Cerebellar cortex (tissue), 1 donor: ENCODE measurements around the gene CAPZB.

Experiments used
- DNase-seq: peaks from one replicate; pipeline ENCODE4 v3.0.0-alpha.2; 2015; ENCODE audit warnings: low spot score

CAPZB gene

DNA sequence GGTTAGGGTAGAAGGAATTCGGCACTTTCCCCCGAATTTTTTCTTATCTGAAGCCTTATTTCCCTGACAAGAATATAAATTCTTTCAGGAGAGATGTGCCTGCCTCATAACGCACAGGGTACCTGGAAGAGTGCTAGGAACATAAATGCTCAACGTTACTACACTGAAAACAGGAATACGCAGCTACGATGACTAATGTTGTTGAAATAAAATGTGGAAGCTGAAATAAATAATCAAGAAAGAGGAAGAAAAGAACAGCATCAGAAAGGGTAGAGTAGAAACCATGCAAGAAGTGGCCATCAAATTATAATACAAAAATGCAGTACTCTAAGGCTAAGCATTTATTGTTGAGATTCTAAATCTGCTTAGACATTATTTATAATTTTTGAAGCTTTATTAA lies 139.3 kb downstream of the CAPZB start:
- DNase-seq: no peak

DNA sequence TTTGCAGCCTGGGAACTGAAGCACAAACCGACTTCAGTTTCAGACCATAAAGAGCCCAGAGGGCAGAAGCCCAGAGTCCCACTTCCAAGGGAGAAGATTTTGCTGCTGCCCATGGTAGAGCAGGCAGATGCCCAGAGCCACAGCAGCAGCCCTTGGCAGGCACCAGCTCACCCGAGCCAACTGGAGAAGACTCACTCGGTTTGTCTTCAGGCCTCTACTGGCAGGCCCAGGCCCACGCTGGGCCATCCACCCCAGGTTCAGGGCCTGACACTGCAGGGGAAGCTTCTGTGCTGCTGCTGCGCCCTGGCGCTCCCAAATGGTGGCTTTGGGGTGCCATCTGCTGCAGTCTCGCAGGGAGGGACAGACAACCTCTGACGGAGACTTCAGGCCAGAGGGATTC lies 139.9 kb downstream of the CAPZB start:
- DNase-seq: peak; percentile 54

DNA sequence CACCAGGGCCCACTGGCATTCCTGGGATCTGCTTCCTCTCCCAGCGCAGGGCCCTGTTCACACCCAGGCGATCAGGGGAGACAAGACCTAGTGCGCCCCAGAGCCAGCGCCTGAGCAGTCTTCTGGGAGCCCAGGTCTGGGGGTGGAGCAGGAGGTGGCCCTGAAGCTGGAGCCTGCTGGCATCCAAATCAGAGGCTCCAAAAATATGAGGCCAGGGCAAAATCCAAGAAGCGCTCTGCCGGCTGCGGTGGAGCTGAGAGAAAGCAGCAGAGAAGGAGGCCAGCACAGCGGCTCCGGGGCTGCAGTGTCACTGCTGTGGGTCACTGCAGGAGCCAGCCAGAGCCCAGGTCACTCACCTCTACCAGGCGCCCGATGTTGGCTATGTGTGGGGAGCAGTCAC lies 140.5 kb downstream of the CAPZB start:
- DNase-seq: no peak

DNA sequence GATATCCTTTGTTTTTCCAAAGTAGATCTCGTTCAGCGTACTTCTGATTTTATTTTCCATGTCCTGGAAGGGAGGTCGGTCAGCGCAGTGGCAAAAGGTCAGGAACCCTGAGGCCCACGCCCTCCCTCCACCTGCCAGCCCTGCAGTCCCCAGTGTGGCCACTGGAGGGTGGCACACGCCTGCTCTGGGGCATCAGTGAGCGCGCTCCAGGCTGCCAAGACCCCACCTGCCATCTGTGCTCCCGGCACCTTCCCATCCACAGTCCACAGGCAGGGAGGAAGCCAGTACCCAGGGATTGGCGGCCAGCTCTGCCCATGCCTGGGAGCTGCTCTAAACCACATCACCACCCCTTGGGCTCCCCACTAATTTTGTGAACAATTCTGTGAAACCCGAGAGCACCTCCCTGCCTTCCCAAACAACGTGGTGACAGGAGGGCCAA lies 140.9 kb downstream of the CAPZB start:
- DNase-seq: peak; percentile 92

DNA sequence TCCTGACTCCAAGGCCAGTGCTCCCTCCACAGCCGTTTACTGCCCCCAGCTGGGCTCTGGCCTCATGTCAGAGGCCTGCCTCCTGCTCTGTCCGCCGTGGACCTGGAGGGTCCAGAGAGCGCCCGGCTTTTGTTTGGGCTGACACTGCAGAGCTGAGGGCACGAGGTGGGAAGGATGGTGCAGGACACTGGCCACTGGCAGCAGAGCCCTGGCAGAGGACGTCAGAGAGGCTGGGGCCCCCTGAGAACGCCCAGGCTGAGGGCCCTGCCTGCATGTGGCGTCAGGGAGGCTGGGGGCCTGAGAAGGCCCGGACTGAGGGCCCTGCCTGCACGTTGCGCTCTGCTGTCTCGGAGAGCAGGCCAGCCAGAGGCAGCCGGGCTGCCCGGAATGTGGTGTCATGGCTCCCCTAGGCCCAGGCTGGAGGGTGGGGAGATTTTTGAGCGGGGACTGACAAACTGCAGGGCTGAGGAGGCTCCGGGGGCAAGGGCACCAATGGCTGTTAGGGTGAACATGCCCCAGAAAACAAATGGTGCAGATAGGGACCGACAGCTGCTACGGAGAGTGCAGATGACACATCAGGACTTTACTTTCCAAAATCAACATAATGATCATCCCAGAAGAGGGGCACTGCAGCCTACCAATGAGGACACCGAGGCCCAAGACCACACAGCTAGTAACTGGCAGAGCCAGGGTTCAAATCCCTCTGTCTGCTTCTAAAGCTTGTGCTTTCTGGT lies 141.6 kb downstream of the CAPZB start:
- no peak for DNase-seq

DNA sequence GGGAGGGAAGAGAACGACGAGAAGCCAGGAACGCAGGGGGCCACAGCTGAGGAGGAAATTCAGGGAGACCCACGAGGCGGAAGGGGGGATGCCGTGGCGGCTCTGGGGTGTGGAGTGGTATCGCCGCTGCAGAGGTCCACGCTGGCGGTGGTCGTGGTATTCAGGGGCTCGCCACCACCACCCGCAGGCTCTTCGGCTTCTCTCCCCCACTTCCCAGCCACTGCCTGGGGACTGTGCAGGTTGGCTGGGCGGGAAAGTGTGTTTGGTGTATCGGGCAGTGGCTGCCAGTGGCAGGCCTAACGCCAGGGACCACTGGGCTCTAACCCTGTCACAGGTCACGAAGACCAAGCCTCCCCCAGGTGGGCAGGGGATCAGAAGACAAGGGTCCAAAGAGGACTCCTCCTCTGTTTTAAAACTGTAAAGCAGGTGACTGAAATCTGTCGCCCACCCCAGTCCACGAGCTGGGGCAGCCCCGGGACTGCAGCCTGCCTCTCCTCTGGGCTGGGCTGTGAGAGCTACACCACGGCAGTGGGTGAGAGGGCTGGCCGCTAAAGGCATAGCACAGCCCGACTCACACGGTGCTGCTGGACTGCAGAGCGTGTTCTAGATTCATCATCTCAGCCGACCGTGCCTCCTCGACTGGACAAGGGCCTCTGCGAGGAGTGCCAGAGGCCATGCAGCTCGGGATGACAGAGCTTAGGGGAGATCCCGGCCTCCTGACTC lies 142.3 kb downstream of the CAPZB start:
- peak; percentile 24 for DNase-seq

DNA sequence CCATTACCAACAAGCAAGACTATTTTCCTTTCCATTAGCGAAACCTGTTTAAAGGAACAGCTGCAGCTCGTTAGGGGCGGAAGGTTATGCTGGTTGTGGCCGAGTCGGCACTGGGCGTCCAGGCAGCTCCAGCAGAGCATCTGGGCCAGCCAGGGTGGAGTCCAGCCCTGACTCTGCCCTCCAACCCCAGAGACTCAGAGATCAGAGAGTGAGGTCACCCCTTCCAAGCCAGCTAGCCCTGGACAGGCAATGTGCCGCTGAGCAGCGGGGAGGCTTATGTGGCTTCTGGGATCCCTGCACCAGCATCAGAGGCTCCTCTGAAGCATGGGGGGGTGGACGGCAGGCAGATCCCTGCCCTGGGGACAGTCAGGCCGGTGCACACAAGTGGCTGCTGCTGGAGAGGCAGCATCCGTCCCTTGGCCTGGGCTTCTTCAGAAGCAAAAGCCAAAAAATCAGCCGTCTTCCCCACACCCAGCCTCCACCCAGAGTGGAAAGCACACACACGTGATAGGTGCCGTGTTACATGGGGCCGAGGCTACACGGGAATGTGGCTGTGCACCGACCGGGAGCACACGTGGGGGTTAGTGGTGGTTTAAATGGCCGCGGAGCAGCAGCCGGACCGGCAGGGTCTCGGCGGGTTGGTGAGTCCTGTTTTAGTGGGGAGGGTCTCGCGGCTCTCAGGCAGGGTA lies 143.1 kb downstream of the CAPZB start:
- DNase-seq: no peak

DNA sequence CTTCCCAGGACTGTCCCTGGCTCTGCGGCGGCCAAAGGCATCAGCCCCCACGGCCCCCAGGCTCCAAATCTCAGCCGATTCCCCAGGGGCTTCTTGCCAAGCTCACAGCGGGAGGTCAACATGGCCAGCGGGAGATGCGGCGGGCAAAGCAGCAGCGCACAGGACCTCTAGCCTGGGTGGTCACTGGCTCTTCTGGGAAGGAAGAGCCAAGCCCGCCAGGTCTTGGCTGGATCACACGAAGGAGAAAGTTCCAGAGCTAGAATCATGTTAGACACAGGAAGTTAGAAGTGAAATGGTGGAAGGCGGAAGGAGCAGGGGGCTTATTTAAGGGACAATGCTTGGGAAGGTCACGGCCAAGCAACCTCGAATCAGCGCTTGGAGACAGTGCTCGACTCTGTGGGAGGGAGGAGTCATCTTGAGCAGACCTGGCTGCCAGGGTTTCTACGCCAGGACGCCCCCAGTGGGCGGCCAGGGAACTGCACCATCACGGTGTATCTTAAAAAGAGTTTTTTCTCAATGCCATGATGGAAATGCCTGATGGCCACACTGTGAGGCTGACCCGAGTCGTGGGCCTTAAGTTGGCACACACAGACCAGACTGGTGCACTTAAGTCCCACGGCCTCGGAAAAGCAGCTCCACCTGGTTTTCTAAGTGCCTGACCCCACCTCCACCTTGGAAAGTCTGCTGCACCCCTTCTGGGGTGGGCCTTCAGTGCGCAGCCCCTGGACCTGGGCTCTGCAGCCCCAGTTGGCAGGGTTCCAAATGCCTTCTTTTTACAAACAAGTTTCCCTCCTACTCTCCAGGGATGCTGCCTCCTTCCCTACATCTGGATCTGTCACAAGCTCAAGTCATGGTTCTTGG lies 143.9 kb downstream of the CAPZB start:
- DNase-seq: peak; percentile 79

DNA sequence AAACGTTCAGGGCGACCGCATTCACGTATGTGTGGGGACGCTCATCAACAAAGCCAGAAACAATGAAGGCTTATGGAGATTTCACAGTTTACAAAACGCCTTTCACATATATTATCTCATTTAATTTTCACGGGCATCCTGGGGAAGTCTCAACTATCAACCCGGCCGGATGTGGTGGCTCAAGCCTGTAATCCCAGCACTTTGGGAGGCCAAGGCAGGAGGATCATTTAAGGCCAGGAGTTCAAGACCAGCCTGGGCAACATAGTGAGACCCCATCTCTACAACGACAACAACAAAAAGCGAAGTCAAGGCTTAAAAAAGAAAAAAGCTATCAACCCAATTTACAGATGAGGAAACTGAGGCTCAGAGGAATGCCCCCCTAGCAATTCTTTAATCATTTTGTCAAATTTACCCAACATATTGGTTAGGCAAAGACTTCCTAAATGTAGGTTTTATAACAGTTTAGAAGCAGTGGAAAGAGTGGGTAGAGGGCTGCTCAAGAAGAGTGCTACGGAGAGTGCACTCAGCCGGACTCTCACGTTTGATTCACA lies 144.9 kb downstream of the CAPZB start:
- no peak for DNase-seq

DNA sequence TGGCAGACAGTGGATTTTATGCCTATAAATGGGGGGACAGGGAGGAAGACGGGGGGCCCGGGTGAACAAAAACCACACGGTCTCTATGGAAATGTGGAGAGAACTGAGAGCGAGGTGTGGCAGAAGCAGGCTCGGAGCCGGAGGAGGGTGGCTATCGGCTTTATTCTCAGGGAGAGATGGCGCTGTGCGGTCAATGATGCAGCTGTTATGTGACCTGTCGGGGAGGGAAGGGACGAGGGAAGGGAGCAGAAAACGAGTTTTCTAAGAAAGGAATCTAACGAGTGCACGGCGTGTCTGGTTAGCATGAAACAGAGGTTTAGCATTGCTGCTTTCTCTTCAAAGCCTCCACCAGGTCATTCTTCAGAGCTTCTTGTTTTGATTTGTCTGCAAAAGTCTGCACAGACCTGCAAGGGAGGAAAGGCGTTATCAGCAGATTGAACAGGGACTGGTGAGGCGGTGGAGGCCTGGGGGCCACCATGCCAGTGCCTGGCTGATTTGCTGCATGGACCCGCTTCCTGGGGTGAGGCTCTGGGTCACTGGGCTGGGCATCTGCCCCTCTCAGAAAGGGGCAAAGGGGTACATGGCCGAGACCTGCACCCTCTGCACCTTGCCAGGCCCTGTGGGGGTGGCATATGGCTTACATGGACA lies 146.0 kb downstream of the CAPZB start:
- no peak for DNase-seq

DNA sequence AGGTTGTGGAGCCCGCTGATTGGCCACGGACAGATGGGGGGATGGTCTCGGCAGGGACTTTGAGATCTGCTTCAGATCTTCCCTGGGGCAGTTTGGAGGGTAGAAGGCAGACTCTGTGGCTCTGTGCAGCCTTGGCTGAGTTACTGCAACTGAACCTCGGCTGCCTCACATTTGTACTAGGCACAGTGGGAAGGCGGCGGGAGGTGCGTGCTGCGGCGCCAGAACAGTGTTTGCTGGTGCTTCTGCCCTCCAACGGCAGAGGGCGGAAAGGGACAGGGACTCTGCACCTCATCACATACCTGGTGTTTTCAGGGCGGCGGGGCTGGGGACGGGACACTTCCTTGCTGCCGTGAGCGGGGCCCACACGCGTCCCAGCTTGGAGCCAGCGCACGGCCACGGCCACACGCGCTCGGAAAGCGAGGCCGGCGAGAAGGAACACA lies 147.0 kb downstream of the CAPZB start:
- DNase-seq: peak; percentile 34

DNA sequence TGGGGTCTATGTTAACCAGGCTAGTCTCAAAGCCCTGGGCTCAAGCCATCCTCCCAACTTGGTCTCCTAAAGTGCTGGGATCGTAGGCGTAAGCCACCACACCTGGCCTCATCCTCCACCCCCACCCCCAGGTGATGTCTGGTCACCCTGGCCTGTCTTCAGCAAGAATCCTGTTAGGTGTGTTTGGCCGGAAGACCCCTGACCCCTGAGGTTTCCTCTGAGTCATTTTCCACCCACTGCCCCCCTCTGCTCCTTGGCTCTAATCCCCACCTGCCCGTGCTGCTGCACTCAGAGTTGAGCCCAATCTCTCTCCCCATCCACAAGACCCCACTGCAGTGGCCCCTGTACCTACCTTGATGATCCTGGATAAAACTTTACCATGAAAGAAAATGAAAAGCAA lies 148.1 kb downstream of the CAPZB start:
- DNase-seq: no peak

DNA sequence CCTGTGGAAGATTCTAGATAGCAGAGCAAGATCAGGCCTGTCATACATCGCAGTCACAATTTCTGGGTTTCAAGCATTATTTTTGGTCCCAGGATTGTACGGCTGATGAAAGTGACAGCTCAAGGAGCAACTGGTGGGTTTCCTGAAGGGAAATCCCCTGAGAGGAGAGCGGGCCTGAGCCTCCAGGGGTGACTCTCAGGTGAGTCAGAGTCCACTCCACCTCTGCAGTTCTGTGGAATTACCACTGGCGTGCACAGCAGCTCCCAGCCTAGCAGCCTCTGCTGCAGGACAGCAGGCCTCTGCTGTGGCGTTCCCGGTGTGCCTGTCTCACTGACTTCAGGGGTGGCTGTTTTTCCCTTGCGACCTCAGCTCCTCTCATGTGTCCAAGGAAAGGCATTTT lies 148.8 kb downstream of the CAPZB start:
- DNase-seq: no peak

DNA sequence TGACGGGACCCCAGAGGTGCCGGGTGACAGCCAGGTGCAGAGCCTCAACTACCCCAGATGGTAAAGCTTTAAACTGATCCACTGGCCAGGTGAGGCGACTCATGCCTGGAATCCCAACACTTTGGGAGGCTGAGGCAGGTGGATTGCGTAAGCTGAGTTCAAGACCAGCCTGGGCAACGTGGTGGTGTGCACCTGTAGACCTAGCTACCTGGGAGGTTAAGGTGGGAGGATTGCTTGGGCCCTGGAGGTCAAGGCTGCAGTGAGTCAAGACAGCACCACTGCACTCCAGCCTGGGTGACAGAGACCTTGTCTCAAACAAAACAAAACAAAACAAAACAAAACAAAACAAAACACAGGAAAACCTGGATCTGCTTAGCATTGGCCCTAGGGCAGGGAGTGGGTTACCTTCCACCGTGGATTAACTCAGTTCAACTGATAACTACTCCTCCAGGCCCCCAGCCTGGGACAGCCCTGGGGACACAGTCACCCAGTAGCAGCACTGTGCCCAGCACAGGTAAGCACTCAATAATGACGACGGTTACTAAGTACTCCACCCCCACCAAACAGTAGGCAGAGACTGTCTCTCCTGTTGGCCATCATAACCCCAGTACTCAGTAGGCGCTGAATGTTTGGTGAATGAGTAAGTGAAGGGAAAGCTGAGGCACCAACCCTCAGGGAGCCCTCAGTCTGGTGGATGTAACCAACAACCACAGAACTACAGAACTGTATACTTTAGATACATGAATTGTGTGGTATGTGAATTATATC lies 151.6 kb downstream of the CAPZB start:
- no peak for DNase-seq

DNA sequence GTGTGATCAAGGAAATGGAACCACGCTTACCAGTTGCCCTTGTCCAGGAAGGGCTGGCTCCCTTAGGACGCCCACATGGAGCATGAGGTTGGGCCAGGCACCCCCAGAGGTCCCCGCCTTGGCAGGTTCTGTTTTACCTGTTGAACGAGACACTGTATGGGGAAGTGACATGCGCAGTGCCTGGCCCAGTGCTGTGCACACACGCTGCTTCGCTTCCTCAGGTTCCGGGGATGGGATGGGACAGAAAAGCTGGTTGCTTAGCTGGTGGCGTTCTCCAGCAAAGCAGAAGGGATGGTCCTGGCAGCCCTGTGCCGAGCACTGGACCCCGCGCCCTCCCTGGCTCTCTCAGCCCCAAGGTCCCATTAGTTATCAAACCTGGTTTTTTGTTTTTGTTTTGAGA lies 152.5 kb downstream of the CAPZB start:
- DNase-seq: no peak

DNA sequence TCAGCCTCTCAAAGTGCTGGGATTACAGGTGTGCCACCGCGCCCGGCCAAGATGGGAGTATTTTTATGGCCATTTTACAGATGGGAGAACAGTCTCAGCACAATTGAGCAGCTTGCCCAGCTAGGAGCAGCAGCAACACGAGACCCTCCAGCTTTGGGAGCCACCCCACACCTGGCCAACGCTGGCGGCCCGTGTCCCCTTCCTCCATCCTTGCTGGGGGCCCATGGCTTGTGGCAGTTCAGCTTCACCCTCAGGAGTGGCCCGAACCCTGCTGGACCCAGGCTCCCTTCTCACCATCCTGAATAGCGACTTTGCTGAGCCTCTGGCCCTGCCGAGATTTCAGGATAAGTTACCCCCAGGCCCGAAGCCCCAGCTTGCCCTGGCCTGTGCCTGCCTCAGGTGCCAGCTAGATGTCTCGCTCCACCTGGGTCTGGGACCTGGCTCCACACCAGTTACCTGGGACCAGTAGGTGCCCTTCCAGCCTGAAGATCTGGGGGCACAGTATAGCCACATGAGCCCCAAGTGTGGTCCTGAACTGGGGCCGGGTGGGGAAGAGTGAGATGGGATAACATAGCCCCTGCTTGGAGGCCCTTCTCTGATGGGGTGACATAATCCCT lies 154.0 kb downstream of the CAPZB start:
- no peak for DNase-seq

DNA sequence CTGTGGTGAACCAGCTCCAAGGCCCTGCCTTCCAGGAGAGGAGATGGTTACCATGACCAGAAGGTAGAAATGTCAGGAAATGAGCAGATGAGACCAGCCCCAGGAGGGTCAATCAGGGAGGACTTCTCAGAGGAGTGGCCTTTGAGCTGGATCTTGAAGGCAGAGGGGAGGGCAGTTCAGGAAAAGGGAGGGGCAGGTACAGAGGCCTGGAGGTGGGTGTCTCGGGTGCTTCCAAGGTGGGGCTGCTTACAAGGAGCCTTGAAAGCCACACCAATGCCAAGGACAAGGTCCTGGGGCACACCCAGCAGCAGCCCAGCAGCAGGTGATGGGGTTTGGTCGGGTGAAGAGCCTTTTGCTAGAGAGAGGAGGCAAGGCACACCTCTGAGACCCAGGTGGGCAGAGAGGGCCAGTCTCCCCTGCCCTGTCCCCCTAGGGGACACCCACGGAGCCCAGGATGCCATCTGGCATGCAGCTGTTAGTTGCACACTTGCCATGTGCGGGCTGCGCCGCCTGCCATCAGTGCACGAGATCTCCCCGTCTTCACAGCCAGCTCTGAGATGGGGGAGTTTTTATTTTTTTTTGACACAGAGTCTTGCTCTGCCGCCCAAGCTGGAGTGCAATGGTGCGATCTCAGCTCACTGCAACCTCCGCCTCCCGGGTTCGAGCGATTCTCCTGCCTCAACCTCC lies 154.7 kb downstream of the CAPZB start:
- DNase-seq: no peak

DNA sequence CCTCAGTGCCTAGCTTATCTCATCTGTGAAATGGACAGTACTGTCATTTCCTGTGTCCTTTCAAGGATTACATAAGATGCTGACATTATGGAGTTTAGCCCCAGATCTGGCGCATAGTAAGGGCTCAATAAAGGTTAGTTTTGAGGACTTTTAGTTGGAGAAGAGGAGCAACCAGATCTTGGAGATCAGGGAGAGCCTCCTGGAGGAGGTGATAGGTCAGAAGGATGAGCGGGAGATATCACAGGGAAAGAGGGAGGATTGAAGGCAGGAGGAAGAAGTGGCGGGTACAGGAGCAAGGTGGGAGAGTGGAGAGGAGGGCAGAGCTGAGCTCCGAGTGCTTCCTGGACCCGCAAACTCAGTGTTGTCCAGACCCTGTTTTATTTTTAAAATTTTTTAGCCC lies 155.7 kb downstream of the CAPZB start:
- no peak for DNase-seq

DNA sequence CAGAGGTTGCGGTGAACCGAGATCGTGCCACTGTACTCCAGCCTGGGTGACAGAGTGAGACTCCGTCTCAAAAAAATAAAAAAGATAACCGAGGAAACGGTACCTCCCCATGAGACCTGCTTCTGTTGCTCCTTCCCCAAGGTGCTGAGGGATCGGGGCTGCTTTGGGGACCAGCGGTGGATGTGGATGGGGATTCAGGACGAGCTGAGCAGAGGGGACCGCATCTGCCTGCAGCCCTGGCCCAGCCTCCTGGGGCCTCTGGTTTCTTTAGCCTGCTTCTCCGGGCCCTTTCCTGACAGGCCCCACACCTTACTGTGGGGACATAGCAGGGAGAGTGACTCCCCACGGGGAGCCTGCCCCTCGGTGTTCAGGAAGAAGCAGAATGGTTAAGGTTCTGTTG lies 156.2 kb downstream of the CAPZB start:
- no peak for DNase-seq
